ENCODE data around the gene CPNE4.
"Not testable (repeated sequence)": the region's sequence is repeated elsewhere in the genome, so short reads cannot be mapped to it uniquely, and the experiment has no call there.

CPNE4 gene

DNA sequence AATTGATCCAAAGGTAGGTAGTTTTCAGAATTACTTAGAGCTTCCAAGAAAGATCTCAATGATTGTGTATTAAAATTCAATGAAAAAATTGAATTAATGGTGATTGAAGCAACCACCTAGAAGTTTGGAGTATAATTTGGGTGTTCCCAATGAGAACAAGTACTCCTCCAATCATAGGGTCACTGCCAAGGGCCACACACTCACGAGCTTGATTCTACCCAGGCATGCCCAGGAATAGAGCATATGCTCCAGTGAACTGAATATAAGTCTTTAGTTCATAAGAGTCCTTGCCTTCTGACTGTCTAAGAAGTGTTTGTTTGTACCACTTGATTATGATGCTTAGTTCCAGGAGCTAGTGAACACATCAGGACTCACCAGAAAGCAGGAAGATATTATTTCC is 133.9 kb downstream of the CPNE4 start:
- no peak for DNase-seq (ENCODE audit: insufficient read length, low spot score)
- no peak for TF ChIP-seq POLR2A (IDR thresholded peaks at IDR 0.05; ENCODE audit: low read depth, low read length)
- no peak for FAIRE-seq

DNA sequence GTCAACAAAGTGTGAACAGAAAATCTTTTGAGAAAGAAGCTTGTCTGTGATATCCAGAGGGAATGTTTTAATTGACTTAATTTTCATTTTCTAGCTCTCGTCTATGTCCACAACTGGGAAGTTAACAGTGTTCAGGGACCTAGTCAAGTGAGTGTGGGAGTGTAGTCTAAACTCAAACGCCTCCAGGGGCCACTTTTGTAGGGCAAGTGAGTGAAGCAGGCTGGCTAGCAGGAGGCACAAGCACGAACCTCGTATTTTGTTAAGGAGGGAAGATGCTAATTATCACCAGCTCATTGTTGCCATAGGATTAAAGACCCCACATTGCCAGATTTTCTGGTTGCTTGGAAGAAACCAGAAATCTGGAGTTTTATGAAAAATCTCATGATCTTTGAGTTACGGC is 135.8 kb downstream of the CPNE4 start:
- DNase-seq (ENCODE audit: insufficient read length, low spot score) (no peak), FAIRE-seq (no peak)
- no peak for TF ChIP-seq POLR2A (IDR thresholded peaks at IDR 0.05; ENCODE audit: low read depth, low read length)

DNA sequence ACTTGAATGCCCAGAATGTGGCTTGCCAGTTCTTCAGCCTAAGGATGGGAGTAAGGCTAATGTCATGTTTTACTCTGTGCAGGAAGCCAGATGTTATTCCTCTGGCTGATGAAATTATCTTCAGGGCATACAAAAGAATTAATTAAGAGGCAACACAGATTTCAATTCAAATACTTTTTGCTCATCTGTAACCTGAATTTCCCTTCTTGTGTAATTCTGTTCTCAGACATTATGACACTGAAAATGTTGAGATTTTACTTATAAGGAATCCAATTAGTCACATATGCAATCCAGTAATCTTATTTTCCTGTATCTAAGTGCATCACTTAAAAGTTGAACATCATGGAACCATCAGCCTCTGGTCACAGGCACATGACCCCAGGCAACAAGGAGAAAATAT is 136.5 kb downstream of the CPNE4 start:
- FAIRE-seq: no peak
- TF ChIP-seq POLR2A (IDR thresholded peaks at IDR 0.05; ENCODE audit: low read depth, low read length): no peak
- no peak for DNase-seq (ENCODE audit: insufficient read length, low spot score)

DNA sequence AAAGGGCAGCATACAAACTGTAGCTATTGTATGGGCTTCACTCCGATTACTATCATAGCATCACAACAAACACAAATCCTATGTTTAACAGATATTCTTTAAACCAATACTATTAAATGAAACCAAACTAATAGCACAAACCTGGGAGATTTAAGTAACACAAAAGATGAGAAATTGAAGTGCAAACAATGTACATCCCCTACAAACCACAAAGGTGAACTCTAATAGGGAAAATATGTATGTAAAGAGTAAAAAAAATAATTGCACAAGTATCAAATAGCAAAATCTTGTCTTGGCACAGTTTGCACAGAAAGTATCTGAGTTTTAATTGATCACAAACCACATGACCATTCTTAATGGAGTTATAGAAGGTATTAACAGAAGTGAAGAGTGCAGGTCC is 138.5 kb downstream of the CPNE4 start:
- DNase-seq (ENCODE audit: insufficient read length, low spot score) (no peak), FAIRE-seq (no peak)
- TF ChIP-seq POLR2A (IDR thresholded peaks at IDR 0.05; ENCODE audit: low read depth, low read length): no peak

DNA sequence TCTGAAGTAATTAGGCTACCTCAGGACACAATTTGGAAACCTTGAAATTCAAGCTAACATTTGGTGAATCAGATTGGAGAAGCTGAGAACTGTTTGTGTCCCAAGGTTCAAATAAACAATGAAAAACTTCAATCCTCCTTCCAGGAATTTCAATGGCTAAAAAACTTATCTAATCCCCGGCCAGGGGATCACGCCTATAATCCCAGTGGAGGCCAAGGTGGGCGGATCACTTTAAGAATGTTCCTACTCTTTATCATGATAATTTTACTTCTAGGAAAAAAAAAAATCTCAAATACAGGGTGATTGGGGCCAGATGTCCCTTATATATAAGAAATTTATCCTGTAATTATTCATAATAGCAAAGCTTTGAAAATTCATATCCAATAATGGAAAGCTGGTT is 139.0 kb downstream of the CPNE4 start:
- no peak for DNase-seq (ENCODE audit: insufficient read length, low spot score)
- no peak for FAIRE-seq
- TF ChIP-seq POLR2A (IDR thresholded peaks at IDR 0.05; ENCODE audit: low read depth, low read length): no peak

DNA sequence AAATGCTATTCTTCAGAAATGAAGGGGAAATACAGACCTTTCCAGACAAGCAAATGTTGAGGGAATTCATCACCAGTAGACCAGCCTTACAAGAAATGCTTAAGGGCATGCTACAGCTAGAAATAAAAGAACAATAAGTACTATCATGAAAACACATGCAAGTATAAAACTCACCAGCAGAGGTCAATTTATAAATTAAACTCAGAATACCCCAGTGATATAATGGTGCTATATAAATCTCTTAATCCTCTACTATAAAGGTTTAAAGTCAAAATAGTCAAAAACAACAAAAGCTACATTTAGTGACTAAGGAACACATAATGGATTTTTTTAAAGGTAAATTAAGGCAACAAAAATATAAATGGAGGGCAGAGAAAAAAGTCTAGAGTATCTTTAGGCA is 142.5 kb downstream of the CPNE4 start:
- FAIRE-seq (no peak), DNase-seq (ENCODE audit: insufficient read length, low spot score) (no peak)
- no peak for TF ChIP-seq POLR2A (IDR thresholded peaks at IDR 0.05; ENCODE audit: low read depth, low read length)

DNA sequence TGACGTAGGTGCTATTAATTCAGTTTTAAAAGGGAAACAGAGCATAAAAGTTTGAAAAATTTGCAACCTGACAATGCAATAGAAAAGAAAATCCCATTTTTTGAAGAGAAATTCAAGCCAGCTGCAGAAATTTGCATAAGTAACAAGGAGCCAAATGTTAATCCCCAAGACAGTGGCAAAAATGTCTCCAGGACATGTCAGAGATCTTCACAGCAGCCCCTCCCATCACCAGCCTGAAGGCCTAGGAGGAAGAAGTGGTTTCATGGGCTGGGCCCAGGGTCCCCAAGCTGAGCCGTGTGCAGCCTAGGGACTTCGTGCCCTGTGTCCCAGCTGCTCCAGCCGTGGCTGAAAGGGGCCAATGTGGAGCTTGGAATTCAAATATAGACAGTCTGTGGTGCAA is 148.9 kb downstream of the CPNE4 start:
- not testable (repeated sequence) for FAIRE-seq; DNase-seq (ENCODE audit: insufficient read length, low spot score)

DNA sequence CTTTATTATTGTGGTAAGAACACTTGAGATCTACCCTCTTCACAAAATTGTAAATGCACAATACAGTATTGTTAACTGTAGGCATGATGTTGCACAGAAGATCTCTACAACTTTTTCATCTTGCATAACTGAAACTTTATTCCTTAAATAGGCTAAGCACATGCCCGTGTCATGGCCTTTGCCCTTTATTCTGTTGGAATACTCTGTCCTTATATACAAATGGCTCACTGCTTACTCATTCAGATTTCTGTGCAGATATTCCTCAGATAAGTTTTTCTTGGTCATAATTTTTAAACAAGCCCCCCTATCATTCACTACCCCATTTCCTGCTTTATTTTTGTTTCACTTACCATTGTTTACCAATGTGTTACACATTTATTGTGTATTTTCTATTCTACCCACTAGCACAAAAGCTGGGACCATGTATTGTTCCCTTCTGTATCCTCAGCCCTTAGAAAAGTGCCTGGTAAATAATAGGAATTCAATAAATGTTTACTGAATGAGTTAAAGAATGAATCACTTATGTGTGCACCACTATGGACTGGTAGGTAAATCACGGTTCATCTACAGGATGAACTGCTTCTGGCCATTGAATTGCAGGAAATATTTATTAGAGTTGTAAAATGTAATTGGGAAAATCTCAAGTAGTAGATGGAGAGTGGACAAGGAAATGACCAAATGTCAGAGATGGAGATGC is 151.0 kb downstream of the CPNE4 start:
- no peak for DNase-seq (ENCODE audit: insufficient read length, low spot score)
- no peak for TF ChIP-seq POLR2A (IDR thresholded peaks at IDR 0.05; ENCODE audit: low read depth, low read length)
- FAIRE-seq: no peak

DNA sequence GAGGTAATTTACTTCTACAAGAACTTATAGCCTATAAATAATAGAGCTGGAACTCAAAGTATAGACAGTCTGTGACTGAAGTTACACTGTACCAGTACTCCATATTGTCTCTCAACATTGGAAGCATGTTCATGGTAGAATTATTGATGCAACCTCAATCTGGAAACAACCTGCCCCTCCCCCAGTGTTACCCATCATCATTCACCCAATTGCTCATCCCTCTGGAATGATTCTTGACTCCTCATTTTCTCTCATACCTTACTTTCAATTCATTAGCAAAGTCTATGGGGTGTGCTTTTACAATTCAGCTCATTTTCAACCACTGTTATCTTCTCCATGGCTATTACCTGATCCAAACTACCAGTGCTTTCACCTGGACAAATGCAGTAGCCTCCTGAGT is 151.7 kb downstream of the CPNE4 start:
- DNase-seq (ENCODE audit: insufficient read length, low spot score): no peak
- FAIRE-seq: no peak
- no peak for TF ChIP-seq POLR2A (IDR thresholded peaks at IDR 0.05; ENCODE audit: low read depth, low read length)

DNA sequence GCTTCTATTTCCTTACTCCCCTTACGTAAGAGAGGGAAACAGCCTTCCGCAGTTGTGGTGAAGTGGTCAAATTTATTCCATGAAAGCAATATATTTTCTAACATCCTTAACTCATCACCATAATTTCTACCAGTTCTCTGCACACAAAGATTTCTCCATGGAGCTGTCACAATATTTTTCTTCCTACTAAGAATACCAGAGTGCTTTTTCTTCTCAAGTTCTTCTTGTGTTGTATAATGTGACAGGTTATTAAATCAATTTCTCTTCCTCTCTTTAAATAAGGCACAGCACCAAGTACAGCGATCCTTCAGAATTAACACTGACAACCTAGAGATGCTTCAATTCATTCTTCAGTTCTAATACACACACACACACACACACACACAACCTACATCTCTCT is 153.0 kb downstream of the CPNE4 start:
- no peak for DNase-seq (ENCODE audit: insufficient read length, low spot score)
- FAIRE-seq: no peak
- no peak for TF ChIP-seq POLR2A (IDR thresholded peaks at IDR 0.05; ENCODE audit: low read depth, low read length)

DNA sequence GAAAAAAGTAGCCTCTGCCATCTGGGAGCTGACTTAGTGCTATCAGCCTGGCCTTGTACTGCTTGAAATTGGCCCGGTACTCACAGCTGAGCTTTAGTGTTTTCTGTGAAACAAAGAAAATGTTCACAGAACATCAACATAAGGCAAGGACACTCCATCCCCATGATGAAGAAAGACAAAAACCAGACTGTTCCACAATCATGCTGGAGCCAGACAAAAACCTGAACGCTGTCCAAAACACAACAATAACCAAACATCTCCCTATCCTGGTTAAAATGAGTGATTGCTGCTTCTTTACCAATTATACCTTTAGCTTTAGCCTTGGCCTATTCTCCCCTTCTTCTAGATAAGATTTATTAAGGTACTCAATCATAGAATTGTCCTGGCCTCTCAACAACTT is 153.9 kb downstream of the CPNE4 start:
- no peak for TF ChIP-seq POLR2A (IDR thresholded peaks at IDR 0.05; ENCODE audit: low read depth, low read length)
- DNase-seq (ENCODE audit: insufficient read length, low spot score) (no peak), FAIRE-seq (no peak)

DNA sequence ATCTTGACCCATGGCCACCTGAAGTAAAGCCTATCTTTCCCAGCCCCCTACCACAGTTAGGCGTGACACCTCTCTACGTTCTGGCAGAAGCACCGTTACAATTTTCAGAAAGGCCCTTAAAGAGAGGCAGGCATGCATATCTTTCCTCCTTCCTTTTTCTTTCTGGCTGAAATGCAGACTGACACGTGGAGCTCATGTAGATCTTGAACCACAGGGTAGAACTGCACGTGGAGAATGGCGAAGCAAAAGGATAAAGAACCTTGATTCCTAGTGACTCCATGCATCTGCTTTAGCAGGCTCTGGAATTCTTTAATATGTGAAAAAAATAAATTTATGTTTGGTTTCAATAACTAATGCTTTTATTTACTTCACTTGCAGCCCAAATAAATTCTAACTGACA is 166.6 kb downstream of the CPNE4 start:
- FAIRE-seq: no peak
- DNase-seq (ENCODE audit: insufficient read length, low spot score): no peak
- TF ChIP-seq POLR2A (IDR thresholded peaks at IDR 0.05; ENCODE audit: low read depth, low read length): no peak

DNA sequence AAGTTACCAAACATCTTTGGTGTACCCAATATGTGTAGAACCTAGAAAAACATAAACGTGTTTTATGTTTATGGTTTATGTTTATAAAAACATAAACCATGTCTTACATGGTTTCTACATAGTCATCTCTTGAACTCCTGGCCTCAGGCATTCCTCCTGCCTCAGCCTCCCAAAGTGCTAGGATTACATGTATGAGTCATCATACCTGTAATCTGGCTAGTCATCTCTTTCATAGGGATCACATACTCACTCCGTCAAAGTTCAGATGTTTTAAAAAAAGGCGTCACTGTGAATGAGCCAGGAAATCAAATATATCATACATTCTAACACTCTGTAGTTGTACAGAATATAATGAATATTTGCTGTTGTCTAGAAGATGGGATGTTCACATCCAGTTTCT is 178.6 kb downstream of the CPNE4 start:
- DNase-seq (ENCODE audit: insufficient read length, low spot score) (no peak), FAIRE-seq (no peak)
- TF ChIP-seq POLR2A (IDR thresholded peaks at IDR 0.05; ENCODE audit: low read depth, low read length): no peak

DNA sequence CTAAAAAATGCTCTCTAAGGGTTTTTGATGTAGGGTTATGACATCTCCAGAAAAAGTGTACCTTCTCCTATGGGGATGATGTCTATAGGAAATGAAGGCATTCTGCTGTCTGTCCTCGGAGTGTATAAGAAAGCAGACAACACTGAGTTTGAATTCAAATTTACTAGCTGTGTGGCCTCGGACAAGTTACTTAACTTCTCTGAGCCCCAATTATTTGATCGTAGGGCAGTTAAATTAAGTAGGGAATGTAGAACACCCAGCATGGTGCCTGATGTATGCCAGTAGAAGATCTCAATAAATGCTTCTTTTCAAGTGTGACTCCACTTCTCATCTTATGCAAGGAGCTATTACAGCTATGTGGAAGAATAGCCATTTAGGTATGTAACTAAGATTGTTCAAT is 184.6 kb downstream of the CPNE4 start:
- DNase-seq (ENCODE audit: insufficient read length, low spot score) (no peak), FAIRE-seq (no peak)
- TF ChIP-seq POLR2A (IDR thresholded peaks at IDR 0.05; ENCODE audit: low read depth, low read length): no peak

DNA sequence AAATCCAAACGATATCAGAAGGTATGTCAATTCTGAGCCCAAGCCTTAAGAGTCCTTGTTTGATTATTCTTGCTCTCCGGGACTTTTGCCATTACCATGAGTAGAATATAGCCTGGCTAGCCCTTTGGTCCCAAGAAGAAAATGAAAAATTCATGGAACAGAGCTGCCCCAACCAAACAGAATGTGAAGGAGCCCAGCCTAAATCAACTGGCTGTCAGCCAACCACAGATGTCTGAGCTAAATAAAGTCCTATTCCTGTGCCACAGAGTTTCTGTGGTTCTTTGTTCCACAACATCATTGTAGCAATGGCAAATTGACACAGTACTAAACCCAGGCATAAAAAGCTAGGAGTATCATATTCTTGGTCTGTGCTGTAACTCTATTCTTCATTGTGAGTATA is 185.2 kb downstream of the CPNE4 start:
- DNase-seq (ENCODE audit: insufficient read length, low spot score) (no peak), FAIRE-seq (no peak)
- no peak for TF ChIP-seq POLR2A (IDR thresholded peaks at IDR 0.05; ENCODE audit: low read depth, low read length)

DNA sequence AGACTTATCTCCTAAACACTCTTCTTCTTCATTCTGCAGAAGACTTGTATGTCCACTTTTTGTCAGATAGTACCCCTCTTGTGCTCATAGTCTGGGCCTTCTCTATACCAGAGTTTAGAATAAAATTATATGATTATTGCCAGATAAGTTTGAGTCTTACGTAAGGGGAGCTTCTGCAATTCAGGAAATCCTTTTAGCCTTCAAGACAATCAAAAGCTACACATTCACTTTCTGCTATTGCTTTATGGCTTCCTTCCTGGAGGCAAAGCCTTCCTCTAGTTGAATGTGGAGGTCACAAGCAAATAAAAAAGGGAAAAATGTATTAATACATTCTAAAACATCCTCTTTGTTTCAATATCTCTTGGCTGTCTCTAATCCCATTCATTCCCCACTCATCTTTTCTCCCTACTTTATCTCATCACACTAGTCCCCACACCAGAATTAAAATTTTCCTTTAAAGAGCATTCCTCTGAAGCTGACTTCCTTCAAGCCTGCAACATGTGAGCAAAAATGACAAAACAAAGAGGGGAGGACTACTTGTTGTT is 186.8 kb downstream of the CPNE4 start:
- FAIRE-seq (no peak), DNase-seq (ENCODE audit: insufficient read length, low spot score) (no peak)
- no peak for TF ChIP-seq POLR2A (IDR thresholded peaks at IDR 0.05; ENCODE audit: low read depth, low read length)

All from H54 (cell line).